Sigmoid colon (tissue), 7 donors: Measurements from ENCODE around the gene MPST. TPM values are rescaled to one million over a fixed set of nuclear protein-coding genes. Genes with fewer than 3 reads are reported as not detected.

Experiments
- DNase-seq: peaks from one replicate; pipeline ENCODE4 v3.0.0-alpha.2; 2019
- H3K27ac ChIP-seq, 4 donors: fragments of 200-600 bp; sonication (generic); one replicate each; pipeline ENCODE4 v1.5.1; 2016 to 2019; ENCODE audit warnings: mild to moderate bottlenecking in 1 of 4
- H3K27me3 ChIP-seq, 3 donors: fragments of 200-600 bp; sonication (generic); one replicate each; pipeline ENCODE4 v1.5.1; 2019; ENCODE audit warnings: mild to moderate bottlenecking in 1 of 3
- H3K36me3 ChIP-seq, 4 donors: fragments of 200-600 bp; sonication (generic); one replicate each; pipeline ENCODE4 v1.5.1; 2016 to 2019
- H3K4me1 ChIP-seq, 4 donors: fragments of 200-600 bp; sonication (generic); one replicate each; pipeline ENCODE4 v1.5.1; 2017 to 2019
- H3K4me3 ChIP-seq, 4 donors: fragments of 200-600 bp; sonication (generic); one replicate each; pipeline ENCODE4 v1.5.1; 2017 to 2019; ENCODE audit warnings: mild to moderate bottlenecking in 2 of 4, moderate library complexity in 1 of 4
- H3K9me3 ChIP-seq, 4 donors: fragments of 200-600 bp in 3 of 4; sonication (generic) in 3 of 4; one replicate each; pipeline versions ENCODE4 v1.5.1 to v1.6.1; 2013 to 2019
- CTCF ChIP-seq, 4 experiments: fragments of 450-650 bp in 3 of 4; fragments of 200-600 bp in 1 of 4; IDR thresholded peaks; one replicate each; pipeline ENCODE4 v1.5.1; 2016 to 2019; ENCODE audit warnings: antibody characterized with exemption in 4 of 4, mild to moderate bottlenecking in 3 of 4, moderate library complexity in 2 of 4
- EP300 ChIP-seq, 4 donors: sonication (generic); formaldehyde crosslinking; IDR thresholded peaks; one replicate each; pipeline ENCODE4 v1.6.1; 2017; ENCODE audit warnings: antibody characterized with exemption in 4 of 4
- POLR2A ChIP-seq, 2 donors: fragments of 450-650 bp; IDR thresholded peaks; one replicate each; pipeline ENCODE4 v1.6.1; 2016; ENCODE audit warnings: antibody characterized with exemption in 2 of 2, mild to moderate bottlenecking in 2 of 2, moderate library complexity in 2 of 2
- POLR2AphosphoS5 ChIP-seq, 4 donors: sonication (generic); formaldehyde crosslinking; IDR thresholded peaks; one replicate each; pipeline ENCODE4 v1.6.1; 2017; ENCODE audit warnings: antibody characterized with exemption in 4 of 4
- WGBS, 2 donors: extraction: QIAGEN DNeasy Blood & Tissue Kit; methylation state at CpG; one replicate each; pipeline ENCODE4 v1.1.7; 2013; 5-methylcytosine and 5-hydroxymethylcytosine counted together
- intact Hi-C: fragments of 100-400 bp; cut with DNase I; formaldehyde crosslinking; loops from one replicate; pipeline ENCODE4 v1.15.1; 2023
- polyA plus RNA-seq, 3 donors: library from polyadenylated mRNA; stranded (reverse); fragments of 200-250 nt; gene quantifications; one replicate each; pipeline ENCODE4 v1.2.3, GENCODE V29; 2013
- total RNA-seq, 4 donors: library from RNA; depleted of rRNA; stranded (reverse); fragments of >200 nt; gene quantifications; one replicate each; pipeline ENCODE4 v1.1.0, GENCODE V29; 2016
- donor health status: healthy with polysubstance abuse.
- donor health status: Bipolar disorder and iron deficiency.
- donor health status: healthy.

MPST gene
- total and polyA plus RNA-seq, 7 donors = 94.2 to 340 (median 143) TPM

GRCh38 chr22:37026325-37026724, 6.8 kb downstream of the MPST start:
- Histone ChIP-seq H3K4me3 (no peak overlapping the region), H3K4me1 (peaks cover 0 to 16% (median 9%) of the 10 kb centered on the region in 4 donors), H3K27ac (no peak overlapping the region), H3K27me3 (no peaks in the 10 kb centered on the region), H3K9me3 (no peaks in the 10 kb centered on the region), H3K36me3 (peaks cover 4 to 62% (median 31%) of the 10 kb centered on the region in 4 donors)
- TF ChIP-seq POLR2A (IDR thresholded peaks at IDR 0.05) (no peak), EP300 (IDR thresholded peaks at IDR 0.05) (no peak), CTCF (IDR thresholded peaks at IDR 0.05) (no peak), POLR2AphosphoS5 (IDR thresholded peaks at IDR 0.05) (no peak)
- WGBS, 2 donors = 66 to 89% methylated on average over 5 of the region's 5 CpGs
- DNase-seq = no peak
- intact Hi-C loops = no loop called here

GRCh38 chr22:37027556-37027955, 8.0 kb downstream of the MPST start:
- Histone ChIP-seq H3K27me3 (no peaks in the 10 kb centered on the region), H3K9me3 (no peaks in the 10 kb centered on the region), H3K27ac (no peak overlapping the region), H3K4me1 (peaks cover 0 to 4% (median 2%) of the 10 kb centered on the region in 4 donors), H3K36me3 (peaks cover 4 to 62% (median 31%) of the 10 kb centered on the region in 4 donors), H3K4me3 (no peak overlapping the region)
- intact Hi-C loops = no loop called here
- DNase-seq = no peak
- TF ChIP-seq EP300 (IDR thresholded peaks at IDR 0.05) (no peak), POLR2A (IDR thresholded peaks at IDR 0.05) (no peak), CTCF (IDR thresholded peaks at IDR 0.05) (no peak), POLR2AphosphoS5 (IDR thresholded peaks at IDR 0.05) (no peak)
- 66 to 89% methylated on average over 7 of the region's 7 CpGs for WGBS, 2 donors

DNA sequence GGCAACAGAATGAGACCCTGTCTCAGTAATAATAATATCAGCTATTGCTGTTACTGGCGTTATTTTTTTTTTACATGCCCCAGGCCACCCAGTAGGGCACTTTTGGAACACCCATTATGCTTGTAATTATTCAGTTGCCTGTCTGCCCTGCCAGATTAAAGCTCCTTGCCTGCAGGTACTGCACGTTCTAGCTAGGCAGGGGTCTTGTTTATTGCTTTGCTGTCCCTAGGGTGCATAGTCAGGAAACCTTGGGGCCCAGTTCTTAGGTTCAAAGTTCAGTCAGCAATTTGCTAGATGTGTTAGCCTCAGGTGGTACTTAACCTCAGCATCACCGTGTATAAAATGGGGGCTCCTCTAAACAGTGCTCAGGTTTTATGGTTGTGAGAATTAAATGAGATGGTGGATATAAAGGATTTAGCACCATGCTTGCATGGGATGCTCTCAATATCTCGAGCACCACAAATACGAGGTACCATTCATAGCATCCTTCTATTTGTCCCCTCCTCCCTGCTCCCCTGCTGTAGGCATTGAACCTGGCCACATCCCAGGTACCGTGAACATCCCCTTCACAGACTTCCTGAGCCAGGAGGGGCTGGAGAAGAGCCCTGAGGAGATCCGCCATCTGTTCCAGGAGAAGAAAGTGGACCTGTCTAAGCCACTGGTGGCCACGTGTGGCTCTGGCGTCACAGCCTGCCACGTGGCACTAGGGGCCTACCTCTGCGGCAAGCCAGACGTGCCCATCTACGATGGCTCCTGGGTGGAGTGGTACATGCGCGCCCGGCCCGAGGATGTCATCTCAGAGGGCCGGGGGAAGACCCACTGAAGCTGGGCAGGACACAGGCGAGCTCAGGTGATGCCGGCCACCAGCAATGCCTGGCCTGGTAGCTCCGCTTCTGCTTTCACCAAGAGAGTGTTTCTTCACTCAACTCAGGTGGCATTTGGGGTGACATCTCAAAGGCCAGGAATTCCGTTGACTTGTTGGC, 9.4 kb downstream of the MPST start:
- H3K27me3 ChIP-seq = no peaks in the 10 kb centered on the region
- H3K4me3 ChIP-seq = no peak overlapping the region
- H3K27ac ChIP-seq = no peak overlapping the region
- H3K9me3 ChIP-seq = no peaks in the 10 kb centered on the region
- no peak for DNase-seq
- TF ChIP-seq EP300 (IDR thresholded peaks at IDR 0.05) (no peak), CTCF (IDR thresholded peaks at IDR 0.05) (no peak), POLR2A (IDR thresholded peaks at IDR 0.05) (no peak), POLR2AphosphoS5 (IDR thresholded peaks at IDR 0.05) (no peak)
- intact Hi-C loops = no loop called here
- H3K4me1 ChIP-seq = no peaks in the 10 kb centered on the region
- 85 to 93% methylated on average over 22 of the region's 22 CpGs for WGBS, 2 donors
- H3K36me3 ChIP-seq = peaks cover 4 to 60% (median 31%) of the 10 kb centered on the region in 4 donors

DNA sequence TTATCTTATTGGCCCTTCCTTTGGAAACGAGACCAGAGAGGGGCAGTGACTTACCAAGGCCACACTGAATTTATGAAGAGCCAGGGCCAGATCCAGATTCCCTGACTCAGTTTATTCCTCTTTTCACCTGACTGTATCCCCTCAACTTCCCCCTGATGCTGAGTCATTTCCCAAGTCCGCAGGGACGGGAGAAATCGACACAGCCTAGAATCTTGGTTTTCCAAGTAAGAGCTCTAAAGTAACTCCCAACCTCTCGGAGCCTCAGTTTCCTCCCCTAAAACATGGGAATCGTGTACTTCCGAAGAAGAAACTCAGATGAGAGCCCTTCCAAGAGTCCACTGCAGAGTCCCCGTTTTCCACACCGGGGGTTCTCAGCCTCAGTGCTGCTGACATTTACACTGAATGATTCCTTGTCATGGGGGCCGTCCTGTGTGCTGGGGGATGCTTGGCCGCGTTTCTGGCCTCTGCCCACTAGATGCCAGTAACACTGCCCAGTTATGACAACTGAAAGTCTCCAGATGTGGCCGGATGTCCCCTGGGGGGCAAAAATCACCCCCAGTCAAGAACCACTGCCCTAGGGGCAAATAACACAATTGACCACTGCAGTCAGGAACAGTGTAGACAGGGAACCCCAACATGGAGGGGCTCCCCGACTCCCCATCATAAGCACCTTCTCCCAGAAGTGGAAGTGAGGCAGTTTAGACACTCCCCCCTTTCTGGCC, 11.2 kb downstream of the MPST start:
- no peaks in the 10 kb centered on the region for H3K9me3 ChIP-seq
- intact Hi-C loops = no loop called here
- no peaks in the 10 kb centered on the region for H3K27me3 ChIP-seq
- H3K4me3 ChIP-seq = no peak overlapping the region
- H3K4me1 ChIP-seq = no peaks in the 10 kb centered on the region
- WGBS, 2 donors = 77 to 82% methylated on average over 14 of the region's 14 CpGs
- H3K36me3 ChIP-seq = peaks cover 4 to 42% (median 27%) of the 10 kb centered on the region in 4 donors
- no peak overlapping the region for H3K27ac ChIP-seq
- DNase-seq = no peak
- no peak for TF ChIP-seq CTCF (IDR thresholded peaks at IDR 0.05)
- no peak for TF ChIP-seq POLR2AphosphoS5 (IDR thresholded peaks at IDR 0.05)
- no peak for TF ChIP-seq POLR2A (IDR thresholded peaks at IDR 0.05)
- TF ChIP-seq EP300 (IDR thresholded peaks at IDR 0.05) = no peak
